Mononuclear cell (primary cell): Measurements from ENCODE around the gene IGFBP3. TPM values are rescaled to one million over a fixed set of nuclear protein-coding genes. Genes with fewer than 3 reads are reported as not detected.
"Not testable (repeated sequence)": the region's sequence is repeated elsewhere in the genome, so short reads cannot be mapped to it uniquely, and the experiment has no call there.

Experiments used
- H3K27me3 ChIP-seq: 2 replicates; pipeline ENCODE4 v1.6.0; 2011; ENCODE audit warnings: low read length, control low read depth; ENCODE audit not compliant: insufficient read depth
- H3K4me1 ChIP-seq: 2 replicates; pipeline ENCODE4 v1.5.1; 2011; ENCODE audit warnings: mild to moderate bottlenecking, low read length, control low read depth; ENCODE audit not compliant: insufficient read depth
- H3K4me3 ChIP-seq: 2 replicates; pipeline ENCODE4 v1.5.1; 2011; ENCODE audit warnings: mild to moderate bottlenecking, low read length, moderate library complexity
- H3K9me3 ChIP-seq: 2 replicates; pipeline ENCODE4 v1.5.1; 2011; ENCODE audit warnings: low read depth, mild to moderate bottlenecking, control low read depth, low read length
- total RNA-seq: library from RNA; depleted of rRNA; stranded (reverse); fragments of >200 nt; gene quantifications from one replicate; pipeline ENCODE4 v1.2.3, GENCODE V29; 2012

IGFBP3 gene, protein sequence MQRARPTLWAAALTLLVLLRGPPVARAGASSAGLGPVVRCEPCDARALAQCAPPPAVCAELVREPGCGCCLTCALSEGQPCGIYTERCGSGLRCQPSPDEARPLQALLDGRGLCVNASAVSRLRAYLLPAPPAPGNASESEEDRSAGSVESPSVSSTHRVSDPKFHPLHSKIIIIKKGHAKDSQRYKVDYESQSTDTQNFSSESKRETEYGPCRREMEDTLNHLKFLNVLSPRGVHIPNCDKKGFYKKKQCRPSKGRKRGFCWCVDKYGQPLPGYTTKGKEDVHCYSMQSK
- 6.7 TPM for total RNA-seq

DNA sequence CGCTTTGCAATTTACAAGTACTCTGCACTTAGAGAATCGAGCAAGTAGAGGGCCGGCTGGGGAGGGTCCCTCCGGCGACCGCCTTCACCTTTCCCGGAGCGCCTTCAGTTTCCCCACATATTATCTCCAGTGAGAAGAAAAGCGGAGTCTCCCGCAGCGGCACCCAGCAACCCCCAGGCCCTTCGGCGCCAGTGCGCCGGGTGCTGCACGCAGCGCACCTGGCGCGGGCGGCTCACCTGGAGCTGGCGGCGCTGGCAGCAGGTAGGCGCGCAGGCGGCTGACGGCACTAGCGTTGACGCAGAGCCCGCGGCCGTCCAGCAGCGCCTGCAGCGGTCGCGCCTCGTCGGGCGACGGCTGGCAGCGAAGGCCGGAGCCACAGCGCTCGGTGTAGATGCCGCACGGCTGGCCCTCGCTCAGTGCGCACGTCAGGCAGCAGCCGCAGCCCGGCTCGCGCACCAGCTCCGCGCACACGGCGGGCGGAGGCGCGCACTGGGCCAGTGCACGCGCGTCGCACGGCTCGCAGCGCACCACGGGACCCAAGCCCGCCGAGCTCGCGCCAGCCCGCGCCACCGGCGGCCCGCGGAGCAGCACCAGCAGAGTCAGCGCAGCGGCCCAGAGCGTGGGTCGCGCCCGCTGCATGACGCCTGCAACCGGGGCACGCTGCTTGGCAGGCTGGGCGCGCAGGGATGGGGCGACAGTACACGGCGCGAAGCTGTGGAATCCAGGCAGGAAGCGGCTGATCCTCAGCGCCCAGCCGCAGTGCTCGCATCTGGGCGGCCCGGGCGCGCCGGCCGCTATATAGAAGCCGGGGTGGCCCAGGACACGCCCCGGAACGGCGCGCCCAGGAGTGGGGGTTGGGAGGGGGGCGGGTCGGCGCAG lies at the start of gene IGFBP3:
Gene IGFBP3, minus strand, starts transcription at position 771 of the 879 bp plus-strand sequence. Its CDS starts 132 bp downstream, at position 639.
- Histone ChIP-seq H3K9me3 (no peaks in the 10 kb centered on the region), H3K27me3 (peaks cover 65% of the 10 kb centered on the region), H3K4me3 (no peak within 1 kb of the TSS), H3K4me1 (no peaks in the 10 kb centered on the region)

- H3K27me3 ChIP-seq, result no peaks in the 10 kb centered on the region
Measured at GRCh38 chr7:45970454-45970853, 49.4 kb upstream of the IGFBP3 start.

DNA sequence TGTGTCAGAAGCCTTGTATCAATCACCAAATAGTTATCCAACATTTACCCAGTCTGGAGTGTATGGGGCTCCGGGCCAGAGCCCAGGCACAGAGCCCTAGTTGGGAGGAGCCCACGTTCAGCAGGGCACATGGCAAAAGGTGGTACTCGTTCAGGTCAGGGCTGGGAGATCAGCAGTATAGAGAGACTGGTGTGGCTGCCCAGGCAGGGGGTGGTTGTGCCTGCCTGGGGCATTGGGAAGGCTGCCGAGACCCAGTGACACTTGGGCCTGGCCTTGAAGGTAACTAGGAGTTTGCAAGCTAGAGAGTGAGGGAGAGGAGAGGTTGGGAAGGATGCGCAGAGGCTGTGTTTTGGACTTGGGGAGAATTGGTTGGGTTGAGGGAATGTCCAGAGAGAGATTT lies 48.9 kb upstream of the IGFBP3 start:
- Histone ChIP-seq H3K4me3 (no peak overlapping the region), H3K4me1 (no peaks in the 10 kb centered on the region), H3K9me3 (no peaks in the 10 kb centered on the region), H3K27me3 (no peaks in the 10 kb centered on the region)

More at GRCh38 chr7:45970454-45970853, 49.4 kb upstream of the IGFBP3 start:
- Histone ChIP-seq H3K4me3 (no peak overlapping the region), H3K4me1 (no peaks in the 10 kb centered on the region), H3K9me3 (no peaks in the 10 kb centered on the region)

DNA sequence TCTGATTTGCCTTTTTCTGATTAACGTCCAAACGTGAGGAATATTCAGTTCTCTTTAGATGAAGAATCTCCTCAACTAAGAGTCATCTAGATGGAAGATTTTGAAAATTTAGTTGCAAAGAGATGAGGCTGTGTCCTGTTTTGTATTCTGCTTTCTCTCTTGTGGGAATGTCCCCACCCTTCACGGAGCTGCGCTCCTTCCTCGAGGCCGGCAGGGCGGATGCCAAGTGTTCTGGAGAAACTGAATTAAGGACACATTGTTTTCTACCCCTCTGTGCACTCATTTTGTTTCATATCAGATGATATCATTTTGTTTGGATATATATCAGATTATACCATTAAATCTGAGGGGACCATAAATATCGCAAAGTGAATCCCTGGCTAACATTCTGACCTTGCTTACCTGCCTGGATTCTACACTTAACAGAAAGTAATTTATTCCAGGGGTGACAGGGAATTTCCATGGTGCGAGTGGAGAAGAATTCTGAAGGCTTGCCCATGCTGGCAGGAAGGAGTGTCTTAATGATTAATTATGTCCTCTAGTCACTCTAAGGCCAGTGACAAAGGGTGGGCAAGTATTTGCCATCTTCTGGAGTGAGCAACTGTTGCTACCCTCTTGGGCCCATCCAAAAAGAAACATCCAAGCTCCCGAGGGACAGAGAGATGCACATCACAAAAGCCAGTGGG lies 47.9 kb upstream of the IGFBP3 start:
- H3K4me3 ChIP-seq, result no peak overlapping the region
- no peaks in the 10 kb centered on the region for H3K27me3 ChIP-seq
- H3K4me1 ChIP-seq, result no peaks in the 10 kb centered on the region
- no peaks in the 10 kb centered on the region for H3K9me3 ChIP-seq

DNA sequence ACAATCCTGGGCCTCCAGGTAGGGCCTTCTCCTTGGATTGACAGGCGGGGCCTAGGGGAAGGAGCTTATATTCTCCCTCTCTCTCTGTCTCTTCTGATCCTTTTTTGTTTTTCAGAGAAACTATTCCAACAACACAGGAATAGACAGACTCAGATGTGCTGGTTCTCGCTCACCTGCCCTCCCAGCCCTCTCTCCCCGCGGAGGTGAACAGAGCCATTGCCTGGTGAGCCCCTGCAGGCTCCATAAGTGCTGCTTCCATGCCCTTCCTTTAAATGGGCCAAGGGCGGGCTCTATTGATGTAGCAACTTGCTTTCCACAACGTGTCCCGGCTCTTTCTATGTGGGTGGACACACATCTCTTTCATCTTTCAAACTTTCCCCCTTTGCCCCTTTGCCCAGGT lies 47.2 kb upstream of the IGFBP3 start:
- Histone ChIP-seq H3K4me3 (no peak overlapping the region), H3K4me1 (no peaks in the 10 kb centered on the region), H3K9me3 (no peaks in the 10 kb centered on the region), H3K27me3 (no peaks in the 10 kb centered on the region)

- no peaks in the 10 kb centered on the region for H3K9me3 ChIP-seq
- no peaks in the 10 kb centered on the region for H3K27me3 ChIP-seq
- no peaks in the 10 kb centered on the region for H3K4me1 ChIP-seq
- H3K4me3 ChIP-seq, result no peak overlapping the region
Measured at GRCh38 chr7:45967591-45968157, 46.6 kb upstream of the IGFBP3 start.

DNA sequence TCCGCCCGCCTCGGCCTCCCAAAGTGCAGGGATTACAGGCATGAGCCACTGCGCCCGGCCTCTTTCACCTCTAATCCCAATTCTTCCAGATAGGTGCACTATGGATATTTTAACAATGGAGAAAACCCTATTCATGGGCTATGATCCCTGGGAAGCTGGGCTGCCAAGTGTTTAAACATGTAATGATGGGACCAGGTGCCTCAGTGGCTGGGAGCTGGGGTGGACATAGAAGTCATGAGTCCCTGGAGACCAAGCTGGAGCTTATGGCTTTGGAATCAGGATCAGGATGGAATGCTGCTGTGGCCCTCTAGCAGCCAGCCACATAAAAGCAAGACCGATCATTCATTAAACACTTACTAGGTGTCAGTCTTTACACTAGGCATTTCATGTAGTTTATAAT lies 41.8 kb upstream of the IGFBP3 start:
- Histone ChIP-seq H3K27me3 (no peaks in the 10 kb centered on the region), H3K4me3 (no peak overlapping the region), H3K4me1 (no peaks in the 10 kb centered on the region), H3K9me3 (no peaks in the 10 kb centered on the region)

- H3K4me1 ChIP-seq, result no peaks in the 10 kb centered on the region
- H3K9me3 ChIP-seq, result no peaks in the 10 kb centered on the region
- H3K27me3 ChIP-seq, result peaks cover 3% of the 10 kb centered on the region
Measured at GRCh38 chr7:45957721-45958120, 36.6 kb upstream of the IGFBP3 start.

DNA sequence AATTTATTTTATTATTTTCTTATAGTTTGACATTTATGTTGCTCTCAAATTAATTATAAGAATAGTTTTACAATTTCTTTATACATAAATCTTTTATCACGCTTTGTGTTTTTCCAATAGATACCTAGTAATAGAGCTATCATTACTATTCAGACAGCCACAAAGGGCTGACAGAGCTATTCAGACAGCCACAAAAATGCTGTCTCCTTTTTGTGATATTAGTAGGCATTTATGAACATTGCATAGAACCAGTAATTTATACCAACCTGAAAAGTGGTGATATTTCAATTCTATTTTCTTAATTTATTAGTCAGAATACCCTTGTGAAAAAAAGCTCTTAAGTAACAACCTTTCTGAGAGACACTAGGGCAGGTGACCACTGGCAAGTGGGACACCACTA lies 34.2 kb upstream of the IGFBP3 start:
- H3K4me3 ChIP-seq, result no peak overlapping the region
- H3K9me3 ChIP-seq, result no peaks in the 10 kb centered on the region
- H3K27me3 ChIP-seq, result peaks cover 3% of the 10 kb centered on the region
- H3K4me1 ChIP-seq, result no peaks in the 10 kb centered on the region

More at GRCh38 chr7:45957721-45958120, 36.6 kb upstream of the IGFBP3 start:
- no peak overlapping the region for H3K4me3 ChIP-seq

GRCh38 chr7:45953055-45953454 lies 32.0 kb upstream of the IGFBP3 start:
- H3K9me3 ChIP-seq, H3K27me3 ChIP-seq, H3K4me3 ChIP-seq, H3K4me1 ChIP-seq: not testable (repeated sequence)

GRCh38 chr7:45944058-45944457 lies 23.0 kb upstream of the IGFBP3 start:
- no peaks in the 10 kb centered on the region for H3K9me3 ChIP-seq
- H3K4me1 ChIP-seq, result peaks cover 3% of the 10 kb centered on the region
- no peaks in the 10 kb centered on the region for H3K27me3 ChIP-seq

DNA sequence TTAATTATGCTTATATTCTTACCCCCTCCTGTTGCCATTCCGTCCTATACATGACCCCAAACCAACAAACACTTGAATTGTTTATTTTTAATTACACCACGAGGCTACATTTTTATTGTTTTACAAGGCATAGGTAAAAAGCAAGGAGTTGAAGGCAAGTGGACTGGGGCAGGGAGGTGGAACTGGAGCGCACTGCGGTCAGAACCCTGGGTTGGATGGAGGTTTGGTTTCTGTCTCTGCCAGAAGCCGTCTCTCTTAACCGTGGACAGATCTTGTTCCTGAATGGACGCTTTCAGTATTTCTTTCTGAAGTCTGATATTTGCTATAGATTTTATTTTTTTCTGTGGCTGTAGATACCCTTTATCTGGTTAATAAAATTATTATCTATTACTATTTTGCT lies 19.9 kb upstream of the IGFBP3 start:
- H3K4me1 ChIP-seq, result peaks cover 3% of the 10 kb centered on the region
- H3K9me3 ChIP-seq, result no peaks in the 10 kb centered on the region
- no peaks in the 10 kb centered on the region for H3K27me3 ChIP-seq
- no peak overlapping the region for H3K4me3 ChIP-seq

More at GRCh38 chr7:45944058-45944457, 23.0 kb upstream of the IGFBP3 start:
- no peak overlapping the region for H3K4me3 ChIP-seq

DNA sequence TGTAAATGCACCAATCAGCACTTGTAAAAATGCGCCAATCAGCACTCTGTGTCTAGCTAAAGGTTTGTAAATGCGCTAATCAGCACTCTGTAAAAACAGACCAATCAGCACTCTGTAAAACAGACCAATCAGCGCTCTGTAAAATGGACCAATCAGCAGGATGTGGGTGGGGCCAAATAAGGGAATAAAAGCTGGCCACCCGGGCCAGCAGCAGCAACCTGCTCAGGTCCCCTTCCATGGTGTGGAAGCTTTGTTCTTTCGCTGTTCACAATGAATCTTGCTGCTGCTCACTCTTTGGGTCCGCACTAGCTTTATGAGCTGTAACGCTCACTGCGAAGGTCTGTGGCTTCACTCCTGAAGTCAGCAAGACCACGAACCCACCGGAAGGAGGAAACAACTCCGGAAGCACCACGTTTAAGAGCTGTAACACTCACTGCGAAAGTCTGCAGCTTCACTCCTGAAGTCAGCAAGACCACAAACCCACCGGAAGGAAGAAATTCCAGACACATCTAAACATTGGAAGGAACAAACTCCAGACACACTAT lies 19.2 kb upstream of the IGFBP3 start:
- not testable (repeated sequence) for H3K9me3 ChIP-seq, H3K4me3 ChIP-seq, H3K4me1 ChIP-seq, H3K27me3 ChIP-seq

GRCh38 chr7:45939574-45939973 lies 18.5 kb upstream of the IGFBP3 start:
- Histone ChIP-seq H3K27me3 (peaks cover 5% of the 10 kb centered on the region), H3K4me1 (peaks cover 3% of the 10 kb centered on the region), H3K4me3 (no peak overlapping the region), H3K9me3 (no peaks in the 10 kb centered on the region)
